Measurements from ENCODE around the gene APBA1. TPM values are rescaled to one million over a fixed set of nuclear protein-coding genes. Genes with fewer than 3 reads are reported as not detected.

APBA1 gene
- 1 to 10 TPM; 6.8 to 9.5 TPM for total RNA-seq

DNA sequence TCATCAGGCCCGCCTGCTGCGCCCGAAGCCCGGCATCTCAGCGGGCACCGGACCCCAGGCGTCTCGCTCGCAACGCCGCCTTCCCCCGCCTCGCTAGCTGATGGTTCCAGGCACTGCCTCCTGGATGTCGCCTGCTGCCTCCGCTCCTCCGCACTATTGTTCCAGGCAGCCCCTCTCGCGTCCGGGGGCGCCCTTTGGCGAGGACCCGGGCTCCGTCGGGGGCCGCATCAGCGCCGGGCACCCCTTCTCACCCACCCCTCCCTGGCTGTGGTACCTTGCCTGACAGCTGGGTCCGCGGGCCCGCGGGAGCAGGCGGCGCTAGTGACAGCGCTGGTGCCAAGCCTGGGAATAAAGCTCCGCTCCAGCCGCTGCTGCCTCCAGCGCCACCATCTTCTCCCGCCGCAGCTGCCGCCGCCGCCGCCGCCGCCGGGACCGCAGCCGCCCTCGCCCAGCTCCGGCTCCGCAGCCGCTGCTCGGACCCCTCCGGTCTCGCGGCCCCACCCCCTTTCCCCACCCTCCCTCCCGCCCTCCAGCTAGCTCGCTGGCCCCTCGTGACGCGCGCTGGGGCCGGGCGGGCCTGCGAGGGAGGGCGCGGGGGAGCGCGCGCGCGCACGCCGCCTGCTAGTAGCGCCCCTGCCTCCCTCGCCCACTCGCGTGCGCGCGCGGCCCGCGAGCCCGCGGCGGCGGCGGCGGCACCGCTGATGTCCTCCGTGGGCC, at the start of gene APBA1:
APBA1 (minus strand) TSS at position 493 of the 717 bp plus-strand sequence.
- H3K9me3 ChIP-seq: no peaks in the 10 kb centered on the region
- peak; percentile 42 for ATAC-seq (ENCODE audit: insufficient number of reproducible peaks, low FRiP score, low read depth)
- H3K27ac ChIP-seq: peak within 1 kb of the TSS; percentile 64 to 65
- peak within 1 kb of the TSS; percentile 95 for H3K4me3 ChIP-seq
- no peaks in the 10 kb centered on the region for H3K36me3 ChIP-seq
- TF ChIP-seq, protein P1, sequence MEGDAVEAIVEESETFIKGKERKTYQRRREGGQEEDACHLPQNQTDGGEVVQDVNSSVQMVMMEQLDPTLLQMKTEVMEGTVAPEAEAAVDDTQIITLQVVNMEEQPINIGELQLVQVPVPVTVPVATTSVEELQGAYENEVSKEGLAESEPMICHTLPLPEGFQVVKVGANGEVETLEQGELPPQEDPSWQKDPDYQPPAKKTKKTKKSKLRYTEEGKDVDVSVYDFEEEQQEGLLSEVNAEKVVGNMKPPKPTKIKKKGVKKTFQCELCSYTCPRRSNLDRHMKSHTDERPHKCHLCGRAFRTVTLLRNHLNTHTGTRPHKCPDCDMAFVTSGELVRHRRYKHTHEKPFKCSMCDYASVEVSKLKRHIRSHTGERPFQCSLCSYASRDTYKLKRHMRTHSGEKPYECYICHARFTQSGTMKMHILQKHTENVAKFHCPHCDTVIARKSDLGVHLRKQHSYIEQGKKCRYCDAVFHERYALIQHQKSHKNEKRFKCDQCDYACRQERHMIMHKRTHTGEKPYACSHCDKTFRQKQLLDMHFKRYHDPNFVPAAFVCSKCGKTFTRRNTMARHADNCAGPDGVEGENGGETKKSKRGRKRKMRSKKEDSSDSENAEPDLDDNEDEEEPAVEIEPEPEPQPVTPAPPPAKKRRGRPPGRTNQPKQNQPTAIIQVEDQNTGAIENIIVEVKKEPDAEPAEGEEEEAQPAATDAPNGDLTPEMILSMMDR (IDR thresholded peaks at IDR 0.05): no peak
- no peak for DNase-seq (ENCODE audit: low spot score)
- H3K27me3 ChIP-seq (replicated peaks; ENCODE audit: insufficient read depth): no peaks in the 10 kb centered on the region
- peaks cover 6 to 30% of the 10 kb centered on the region in 2 donors for H3K4me1 ChIP-seq (ENCODE audit: control insufficient read depth in 1 of 2, low read depth in 2 of 2)

DNA sequence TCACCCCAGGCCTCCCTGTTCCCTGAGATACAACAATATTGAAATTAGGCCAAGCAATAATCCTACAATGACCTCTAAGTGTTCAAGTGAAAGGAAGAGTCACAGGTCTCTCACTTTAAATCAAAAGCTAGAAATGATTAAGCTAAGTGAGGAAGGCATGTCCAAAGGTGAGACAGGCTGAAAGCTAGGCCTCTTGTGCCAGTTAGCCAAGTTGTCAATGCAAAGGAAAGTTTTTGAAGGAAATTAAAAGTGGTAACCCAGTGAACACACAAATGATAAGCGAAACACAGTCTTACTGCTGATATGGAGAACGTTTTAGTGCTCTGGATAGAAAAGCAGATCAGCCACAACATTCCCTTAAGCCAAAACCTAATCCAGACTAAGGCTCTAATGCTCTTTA, 47.8 kb upstream of the APBA1 start:
- no peak overlapping the region for H3K4me3 ChIP-seq
- H3K9me3 ChIP-seq: no peaks in the 10 kb centered on the region
- H3K27me3 ChIP-seq (replicated peaks; ENCODE audit: insufficient read depth): no peaks in the 10 kb centered on the region
- H3K4me1 ChIP-seq (ENCODE audit: control insufficient read depth in 1 of 2, low read depth in 2 of 2): no peaks in the 10 kb centered on the region
- TF ChIP-seq, protein P1 (IDR thresholded peaks at IDR 0.05): no peak
- no peak for DNase-seq (ENCODE audit: low spot score)
- peaks cover 12% of the 10 kb centered on the region for H3K36me3 ChIP-seq
- ATAC-seq (ENCODE audit: insufficient number of reproducible peaks, low FRiP score, low read depth): no peak
- H3K27ac ChIP-seq: no peak overlapping the region

DNA sequence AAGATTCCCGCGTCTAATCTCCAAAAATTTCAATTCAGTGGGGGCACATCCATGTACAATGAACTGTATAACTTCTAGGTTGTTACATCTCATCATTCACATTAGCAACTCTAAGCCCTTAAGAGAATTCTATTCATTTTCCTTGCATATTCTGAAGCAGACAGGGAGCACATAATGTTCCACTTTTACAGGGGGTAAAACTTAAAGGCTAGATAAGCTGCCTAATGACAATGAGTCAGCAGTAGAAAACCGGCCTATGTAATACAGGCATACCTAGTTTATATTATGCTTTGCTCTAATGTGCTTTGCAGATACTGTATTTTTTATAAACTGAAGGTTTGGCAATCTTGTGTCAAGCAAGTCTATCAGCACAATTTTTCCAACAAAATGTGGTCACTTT, 47.2 kb upstream of the APBA1 start:
- H3K4me1 ChIP-seq (ENCODE audit: control insufficient read depth in 1 of 2, low read depth in 2 of 2): no peaks in the 10 kb centered on the region
- no peak overlapping the region for H3K4me3 ChIP-seq
- TF ChIP-seq, protein P1 (IDR thresholded peaks at IDR 0.05): no peak
- H3K27me3 ChIP-seq (replicated peaks; ENCODE audit: insufficient read depth): no peaks in the 10 kb centered on the region
- DNase-seq (ENCODE audit: low spot score) (no peak), ATAC-seq (ENCODE audit: insufficient number of reproducible peaks, low FRiP score, low read depth) (no peak)
- no peak overlapping the region for H3K27ac ChIP-seq
- H3K9me3 ChIP-seq: no peaks in the 10 kb centered on the region
- H3K36me3 ChIP-seq: peaks cover 12% of the 10 kb centered on the region

DNA sequence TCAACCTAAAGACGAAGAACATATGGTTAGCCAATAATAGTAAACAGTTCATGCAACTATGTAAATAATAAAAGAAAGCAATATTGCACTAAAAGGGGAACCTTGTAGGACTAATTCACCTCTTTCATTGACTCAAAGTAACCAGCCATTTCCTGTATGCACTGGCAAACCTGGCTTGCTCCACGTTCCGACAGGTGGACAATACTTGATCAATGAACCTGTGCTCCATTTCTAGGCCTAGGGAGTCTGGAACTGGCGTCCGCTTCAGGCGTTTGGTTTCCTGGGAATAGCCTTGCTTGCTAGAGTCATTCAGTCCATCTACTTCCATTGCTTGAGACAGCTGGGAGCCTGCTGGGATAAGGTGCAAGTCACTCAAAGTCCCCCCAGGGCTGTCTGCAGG, 46.0 kb upstream of the APBA1 start:
- Histone ChIP-seq H3K27me3 (replicated peaks; ENCODE audit: insufficient read depth) (no peaks in the 10 kb centered on the region), H3K4me3 (no peak overlapping the region), H3K27ac (no peak overlapping the region), H3K36me3 (peaks cover 12% of the 10 kb centered on the region), H3K9me3 (no peaks in the 10 kb centered on the region), H3K4me1 (ENCODE audit: control insufficient read depth in 1 of 2, low read depth in 2 of 2) (no peaks in the 10 kb centered on the region)
- DNase-seq (ENCODE audit: low spot score): no peak
- ATAC-seq (ENCODE audit: insufficient number of reproducible peaks, low FRiP score, low read depth): no peak
- TF ChIP-seq, protein P1 (IDR thresholded peaks at IDR 0.05): no peak

DNA sequence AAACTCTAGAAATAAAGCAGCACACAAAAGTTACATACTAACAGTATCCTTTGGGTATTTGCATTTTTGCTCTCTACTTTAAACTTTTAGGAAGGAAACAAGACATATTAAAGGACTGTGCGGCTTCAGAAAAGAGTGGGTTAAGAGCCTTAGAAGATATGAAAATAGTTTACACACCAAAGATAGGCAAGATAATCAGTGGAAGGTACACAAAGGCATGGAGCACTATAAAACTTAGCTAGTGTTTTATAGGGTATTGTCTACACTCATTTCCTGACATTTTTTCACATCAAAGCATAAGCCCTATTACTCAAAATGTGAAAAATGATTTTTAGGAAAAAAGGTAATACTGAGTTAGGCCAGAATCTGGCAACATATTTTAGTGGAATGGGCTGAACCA, 43.7 kb upstream of the APBA1 start:
- TF ChIP-seq, protein P1 (IDR thresholded peaks at IDR 0.05): no peak
- Histone ChIP-seq H3K9me3 (no peaks in the 10 kb centered on the region), H3K4me1 (ENCODE audit: control insufficient read depth in 1 of 2, low read depth in 2 of 2) (no peaks in the 10 kb centered on the region), H3K27ac (no peak overlapping the region), H3K4me3 (no peak overlapping the region), H3K36me3 (peaks cover 5% of the 10 kb centered on the region), H3K27me3 (replicated peaks; ENCODE audit: insufficient read depth) (no peaks in the 10 kb centered on the region)
- DNase-seq (ENCODE audit: low spot score) (no peak), ATAC-seq (ENCODE audit: insufficient number of reproducible peaks, low FRiP score, low read depth) (no peak)
